ENCODE results near the gene IFI27.
"Not testable (repeated sequence)": the region's sequence is repeated elsewhere in the genome, so short reads cannot be mapped to it uniquely, and the experiment has no call there.

Gene IFI27

GRCh38 chr14:94156143-94156542, 45.6 kb downstream of the IFI27 start:
- not testable (repeated sequence) for DNase-seq (ENCODE audit: low read depth)

GRCh38 chr14:94157197-94157596, 46.7 kb downstream of the IFI27 start:
- no peak for DNase-seq (ENCODE audit: low read depth)

- DNase-seq (ENCODE audit: low read depth) = no peak
These were observed 47.8 kb downstream of the IFI27 start for GRCh38 chr14:94158239-94158883.

- DNase-seq (ENCODE audit: low read depth) = no peak
These were observed 50.5 kb downstream of the IFI27 start for GRCh38 chr14:94161058-94161457.

GRCh38 chr14:94161981-94162380, 51.4 kb downstream of the IFI27 start:
- DNase-seq (ENCODE audit: low read depth) = no peak

GRCh38 chr14:94162466-94162865, 51.9 kb downstream of the IFI27 start:
- DNase-seq (ENCODE audit: low read depth) = no peak

GRCh38 chr14:94163796-94164195, 53.3 kb downstream of the IFI27 start:
- DNase-seq (ENCODE audit: low read depth) = no peak

GRCh38 chr14:94164685-94165431, 54.3 kb downstream of the IFI27 start:
- no peak for DNase-seq (ENCODE audit: low read depth)

- DNase-seq (ENCODE audit: low read depth) = no peak
These were observed 55.2 kb downstream of the IFI27 start for GRCh38 chr14:94165744-94166143.

Data from activated T-cell treated with anti-CD3 and anti-CD28 coated beads for 24 hours (primary cell).